Measurements from ENCODE around the gene AVPR2.

The AVPR2 gene

GRCh38 chrX:153903991-153904957, at the start of gene AVPR2:
Gene AVPR2, plus strand, starts transcription at chrX:153904673. Its CDS starts 473 bp downstream, at chrX:153905146.
- Histone ChIP-seq H3K9me3 (ENCODE audit: control insufficient read depth, insufficient read depth, low read depth, low read length) (peaks cover 17% of the 10 kb centered on the region; the same call in 1 of the 2 replicates), H3K4me3 (ENCODE audit: low read depth, low read length) (no peak within 1 kb of the TSS), H3K27me3 (ENCODE audit: control insufficient read depth, insufficient read depth, low read length) (no peaks in the 10 kb centered on the region), H3K36me3 (ENCODE audit: control insufficient read depth, insufficient read depth, low read length) (peaks cover 3% of the 10 kb centered on the region; the same call in 1 of the 2 replicates), H3K4me1 (ENCODE audit: control insufficient read depth, insufficient read depth, low read length) (peaks cover 36% of the 10 kb centered on the region; the same call in 1 of the 2 replicates), H3K9ac (ENCODE audit: low read length) (no peak within 1 kb of the TSS), H3K27ac (ENCODE audit: low read depth, low read length) (no peak within 1 kb of the TSS)

GRCh38 chrX:153854702-153855101, 49.8 kb upstream of the AVPR2 start:
- Histone ChIP-seq H3K4me1 (ENCODE audit: control insufficient read depth, insufficient read depth, low read length) (peaks cover 17% of the 10 kb centered on the region; the same call in 1 of the 2 replicates), H3K9me3 (ENCODE audit: control insufficient read depth, insufficient read depth, low read depth, low read length) (peaks cover 9% of the 10 kb centered on the region; the same call in 1 of the 2 replicates), H3K27ac (ENCODE audit: low read depth, low read length) (no peak overlapping the region), H3K4me3 (ENCODE audit: low read depth, low read length) (no peak overlapping the region), H3K9ac (ENCODE audit: low read length) (no peak overlapping the region), H3K36me3 (ENCODE audit: control insufficient read depth, insufficient read depth, low read length) (no peaks in the 10 kb centered on the region), H3K27me3 (ENCODE audit: control insufficient read depth, insufficient read depth, low read length) (no peaks in the 10 kb centered on the region)

GRCh38 chrX:153857348-153857903, 47.0 kb upstream of the AVPR2 start:
- no peak overlapping the region for H3K27ac ChIP-seq (ENCODE audit: low read depth, low read length)
- peaks cover 19% of the 10 kb centered on the region; the same call in 1 of the 2 replicates for H3K4me1 ChIP-seq (ENCODE audit: control insufficient read depth, insufficient read depth, low read length)
- peaks cover 12% of the 10 kb centered on the region; the same call in 1 of the 2 replicates for H3K9me3 ChIP-seq (ENCODE audit: control insufficient read depth, insufficient read depth, low read depth, low read length)
- peaks cover 2% of the 10 kb centered on the region; the same call in 1 of the 2 replicates for H3K36me3 ChIP-seq (ENCODE audit: control insufficient read depth, insufficient read depth, low read length)
- H3K27me3 ChIP-seq (ENCODE audit: control insufficient read depth, insufficient read depth, low read length) = no peaks in the 10 kb centered on the region
- H3K4me3 ChIP-seq (ENCODE audit: low read depth, low read length) = no peak overlapping the region
- no peak overlapping the region for H3K9ac ChIP-seq (ENCODE audit: low read length)

- peaks cover 22% of the 10 kb centered on the region for H3K36me3 ChIP-seq (ENCODE audit: control insufficient read depth, insufficient read depth, low read length)
- no peak overlapping the region for H3K9ac ChIP-seq (ENCODE audit: low read length)
- no peaks in the 10 kb centered on the region for H3K27me3 ChIP-seq (ENCODE audit: control insufficient read depth, insufficient read depth, low read length)
Observed at GRCh38 chrX:153861151-153861550, 43.3 kb upstream of the AVPR2 start.

GRCh38 chrX:153861733-153862310, 42.7 kb upstream of the AVPR2 start:
- Histone ChIP-seq H3K27ac (ENCODE audit: low read depth, low read length) (no peak overlapping the region), H3K36me3 (ENCODE audit: control insufficient read depth, insufficient read depth, low read length) (peaks cover 28% of the 10 kb centered on the region), H3K4me3 (ENCODE audit: low read depth, low read length) (no peak overlapping the region), H3K9ac (ENCODE audit: low read length) (no peak overlapping the region), H3K9me3 (ENCODE audit: control insufficient read depth, insufficient read depth, low read depth, low read length) (peaks cover 16% of the 10 kb centered on the region; the same call in 1 of the 2 replicates), H3K4me1 (ENCODE audit: control insufficient read depth, insufficient read depth, low read length) (peaks cover 16% of the 10 kb centered on the region), H3K27me3 (ENCODE audit: control insufficient read depth, insufficient read depth, low read length) (no peaks in the 10 kb centered on the region)

More at GRCh38 chrX:153861151-153861550, 43.3 kb upstream of the AVPR2 start:
- no peak overlapping the region for H3K4me3 ChIP-seq (ENCODE audit: low read depth, low read length)
- H3K9me3 ChIP-seq (ENCODE audit: control insufficient read depth, insufficient read depth, low read depth, low read length) = peaks cover 16% of the 10 kb centered on the region; the same call in 1 of the 2 replicates
- no peak overlapping the region for H3K27ac ChIP-seq (ENCODE audit: low read depth, low read length)
- peaks cover 16% of the 10 kb centered on the region for H3K4me1 ChIP-seq (ENCODE audit: control insufficient read depth, insufficient read depth, low read length)

GRCh38 chrX:153862369-153863250, 41.9 kb upstream of the AVPR2 start:
- Histone ChIP-seq H3K4me1 (ENCODE audit: control insufficient read depth, insufficient read depth, low read length) (peaks cover 16% of the 10 kb centered on the region), H3K27me3 (ENCODE audit: control insufficient read depth, insufficient read depth, low read length) (no peaks in the 10 kb centered on the region), H3K9ac (ENCODE audit: low read length) (no peak overlapping the region)

GRCh38 chrX:153863251-153863991, 41.1 kb upstream of the AVPR2 start:
- peaks cover 23% of the 10 kb centered on the region; the same call in 1 of the 2 replicates for H3K9me3 ChIP-seq (ENCODE audit: control insufficient read depth, insufficient read depth, low read depth, low read length)
- peaks cover 16% of the 10 kb centered on the region for H3K4me1 ChIP-seq (ENCODE audit: control insufficient read depth, insufficient read depth, low read length)
- H3K4me3 ChIP-seq (ENCODE audit: low read depth, low read length) = no peak overlapping the region
- no peak overlapping the region for H3K27ac ChIP-seq (ENCODE audit: low read depth, low read length)
- no peak overlapping the region for H3K9ac ChIP-seq (ENCODE audit: low read length)
- peaks cover 44% of the 10 kb centered on the region for H3K36me3 ChIP-seq (ENCODE audit: control insufficient read depth, insufficient read depth, low read length)
- no peaks in the 10 kb centered on the region for H3K27me3 ChIP-seq (ENCODE audit: control insufficient read depth, insufficient read depth, low read length)

More at GRCh38 chrX:153862369-153863250, 41.9 kb upstream of the AVPR2 start:
- Histone ChIP-seq H3K9me3 (ENCODE audit: control insufficient read depth, insufficient read depth, low read depth, low read length) (peaks cover 21% of the 10 kb centered on the region; the same call in 1 of the 2 replicates), H3K4me3 (ENCODE audit: low read depth, low read length) (no peak overlapping the region), H3K27ac (ENCODE audit: low read depth, low read length) (no peak overlapping the region), H3K36me3 (ENCODE audit: control insufficient read depth, insufficient read depth, low read length) (peaks cover 36% of the 10 kb centered on the region)

GRCh38 chrX:153864101-153864500, 40.4 kb upstream of the AVPR2 start:
- H3K27ac ChIP-seq (ENCODE audit: low read depth, low read length) = no peak overlapping the region
- H3K27me3 ChIP-seq (ENCODE audit: control insufficient read depth, insufficient read depth, low read length) = no peaks in the 10 kb centered on the region
- no peak overlapping the region for H3K4me3 ChIP-seq (ENCODE audit: low read depth, low read length)
- no peak overlapping the region for H3K9ac ChIP-seq (ENCODE audit: low read length)
- peaks cover 16% of the 10 kb centered on the region for H3K4me1 ChIP-seq (ENCODE audit: control insufficient read depth, insufficient read depth, low read length)
- H3K9me3 ChIP-seq (ENCODE audit: control insufficient read depth, insufficient read depth, low read depth, low read length) = peaks cover 30% of the 10 kb centered on the region; the same call in 1 of the 2 replicates
- peaks cover 51% of the 10 kb centered on the region for H3K36me3 ChIP-seq (ENCODE audit: control insufficient read depth, insufficient read depth, low read length)

- H3K36me3 ChIP-seq (ENCODE audit: control insufficient read depth, insufficient read depth, low read length) = peaks cover 57% of the 10 kb centered on the region
Observed at GRCh38 chrX:153864561-153865320, 39.7 kb upstream of the AVPR2 start.

More at GRCh38 chrX:153864561-153865320, 39.7 kb upstream of the AVPR2 start:
- Histone ChIP-seq H3K27me3 (ENCODE audit: control insufficient read depth, insufficient read depth, low read length) (no peaks in the 10 kb centered on the region), H3K9ac (ENCODE audit: low read length) (no peak overlapping the region), H3K27ac (ENCODE audit: low read depth, low read length) (no peak overlapping the region), H3K4me1 (ENCODE audit: control insufficient read depth, insufficient read depth, low read length) (peaks cover 16% of the 10 kb centered on the region), H3K4me3 (ENCODE audit: low read depth, low read length) (no peak overlapping the region), H3K9me3 (ENCODE audit: control insufficient read depth, insufficient read depth, low read depth, low read length) (peaks cover 34% of the 10 kb centered on the region; the same call in 1 of the 2 replicates)
